GM23338 (cell line): ENCODE measurements around the gene ATF5. TPM values are rescaled to one million over a fixed set of nuclear protein-coding genes. Genes with fewer than 3 reads are reported as not detected.
A peak's percentile ranks its signal among the peaks of the same experiment; 100 is the strongest.

ENCODE experiments used
- ATAC-seq: fragments of 200-7000 bp; cut with Tn5 transposase; 3 replicates; pipeline ENCODE4 v1.9.1; 2020
- DNase-seq: peaks from one replicate; pipeline ENCODE4 v3.0.0-alpha.2; 2015; ENCODE audit warnings: low spot score
- H2AFZ ChIP-seq: fragments of 200-600 bp; sonication (generic); 2 replicates; pipeline ENCODE4 v1.8.0; 2016; ENCODE audit warnings: antibody characterized with exemption, mild to moderate bottlenecking, moderate library complexity
- H3F3A ChIP-seq: fragments of 200-600 bp; sonication (generic); replicated peaks from 2 replicates; pipeline ENCODE4 v1.8.0; 2017; ENCODE audit warnings: antibody characterized with exemption, mixed run types, low read depth
- H3K27ac ChIP-seq: fragments of 200-600 bp; sonication (generic); 2 replicates; pipeline ENCODE4 v1.6.1; 2016; ENCODE audit warnings: low read depth
- H3K27me3 ChIP-seq: fragments of 200-600 bp; sonication (generic); 2 replicates; pipeline ENCODE4 v1.8.0; 2016; ENCODE audit warnings: mild to moderate bottlenecking, mixed run types, moderate library complexity; ENCODE audit not compliant: insufficient read depth
- H3K36me3 ChIP-seq: fragments of 200-600 bp; sonication (generic); 2 replicates; pipeline ENCODE4 v1.8.0; 2016; ENCODE audit warnings: mild to moderate bottlenecking; ENCODE audit not compliant: insufficient read depth
- H3K4me1 ChIP-seq: fragments of 200-600 bp; sonication (generic); 2 replicates; pipeline ENCODE4 v1.8.0; 2016; ENCODE audit warnings: mild to moderate bottlenecking, moderate library complexity; ENCODE audit not compliant: insufficient read depth
- H3K4me2 ChIP-seq: fragments of 200-600 bp; sonication (generic); 2 replicates; pipeline ENCODE4 v1.7.1; 2017; ENCODE audit warnings: mixed run types
- H3K4me3 ChIP-seq: fragments of 200-600 bp; sonication (generic); 2 replicates; pipeline ENCODE4 v1.6.1; 2016; ENCODE audit warnings: mixed run types
- H3K79me2 ChIP-seq: fragments of 200-600 bp; sonication (generic); replicated peaks from 2 replicates; pipeline ENCODE4 v1.8.0; 2017; ENCODE audit warnings: mild to moderate bottlenecking; ENCODE audit not compliant: insufficient read depth
- H3K9me2 ChIP-seq: fragments of 200-600 bp; sonication (generic); 2 replicates; pipeline ENCODE4 v1.8.0; 2017; ENCODE audit not compliant: insufficient read depth
- H4K20me1 ChIP-seq: fragments of 200-600 bp; sonication (generic); replicated peaks from 2 replicates; pipeline ENCODE4 v1.8.0; 2017; ENCODE audit warnings: mild to moderate bottlenecking; ENCODE audit not compliant: insufficient read depth
- H3K27ac Mint-ChIP-seq: 2 replicates; pipeline ENCODE4 v1.8.0; 2020; ENCODE audit warnings: inconsistent platforms, mild to moderate bottlenecking, moderate library complexity, mixed read lengths
- H3K27me3 Mint-ChIP-seq: 3 replicates; pipeline ENCODE4 v1.8.0; 2022; ENCODE audit warnings: low read depth, mild to moderate bottlenecking, moderate library complexity, mixed read lengths, inconsistent platforms; ENCODE audit not compliant: insufficient read depth, poor library complexity
- H3K36me3 Mint-ChIP-seq: 3 replicates; pipeline ENCODE4 v1.8.0; 2021; ENCODE audit warnings: low read depth, mild to moderate bottlenecking, inconsistent platforms, moderate library complexity, mixed read lengths
- H3K4me1 Mint-ChIP-seq: 3 replicates; pipeline ENCODE4 v1.8.0; 2020; ENCODE audit warnings: mild to moderate bottlenecking, inconsistent platforms, mixed read lengths
- H3K4me3 Mint-ChIP-seq: 3 replicates; pipeline ENCODE4 v1.8.0; 2021; ENCODE audit warnings: moderate library complexity, mild to moderate bottlenecking, inconsistent platforms, mixed read lengths
- H3K9me3 Mint-ChIP-seq: 3 replicates; pipeline ENCODE4 v1.8.0; 2020; ENCODE audit warnings: moderate library complexity, mild to moderate bottlenecking, inconsistent platforms, mixed read lengths
- CREB1 ChIP-seq: fragments of 250-450 bp; sonication (Bioruptor Pico); IDR thresholded peaks from 2 replicates; pipeline ENCODE4 v1.5.0; 2020; ENCODE audit warnings: low read depth, mild to moderate bottlenecking, moderate library complexity
- EZH2 ChIP-seq: fragments of 200-600 bp; sonication (generic); IDR thresholded peaks from one replicate; pipeline ENCODE4 v1.8.0; 2017; ENCODE audit warnings: antibody characterized with exemption, mild to moderate bottlenecking, low read depth; ENCODE audit not compliant: unreplicated experiment
- EZH2phosphoT487 ChIP-seq: fragments of 200-600 bp; sonication (generic); IDR thresholded peaks from one replicate; pipeline ENCODE4 v1.8.1; 2018; ENCODE audit warnings: antibody characterized with exemption; ENCODE audit not compliant: unreplicated experiment
- JUNB ChIP-seq: IDR thresholded peaks from one replicate; pipeline ENCODE4 v1.6.1; 2016; ENCODE audit warnings: antibody characterized with exemption; ENCODE audit not compliant: unreplicated experiment
- NANOG ChIP-seq: IDR thresholded peaks from 2 replicates; pipeline ENCODE4 v1.6.1; 2016; ENCODE audit warnings: antibody characterized with exemption, borderline replicate concordance
- POLR2AphosphoS5 ChIP-seq: IDR thresholded peaks from 2 replicates; pipeline ENCODE4 v1.6.1; 2016; ENCODE audit warnings: antibody characterized with exemption, low read depth
- STAT1 ChIP-seq: IDR thresholded peaks from one replicate; pipeline ENCODE4 v1.6.1; 2016; ENCODE audit warnings: antibody characterized with exemption; ENCODE audit not compliant: unreplicated experiment
- ZNF114 ChIP-seq: fragments of 250-450 bp; sonication (Bioruptor Pico); IDR thresholded peaks from 2 replicates; pipeline ENCODE4 v1.5.0; 2020; ENCODE audit warnings: mild to moderate bottlenecking, moderate library complexity
- ZNF331 ChIP-seq: fragments of 250-450 bp; sonication (Bioruptor Pico); IDR thresholded peaks from 2 replicates; pipeline ENCODE4 v1.5.0; 2020; ENCODE audit warnings: low read depth, mild to moderate bottlenecking, moderate library complexity
- polyA plus RNA-seq: library from polyadenylated mRNA; unstranded; fragments of >200 nt; fragmentation: Nextera tagmentation; extraction: Ambion mirVana; gene quantifications from 2 replicates; pipeline ENCODE4 v1.2.1, GENCODE V29; 2016
- total RNA-seq: library from RNA; depleted of rRNA; stranded (reverse); fragments of >200 nt; shearing (Covaris generic); gene quantifications from 2 replicates; pipeline ENCODE4 v1.2.3, GENCODE V29; 2014
- TF ChIP-seq, protein P1 (sequence below): fragments of 250-450 bp; sonication (Bioruptor Pico); IDR thresholded peaks from 2 replicates; pipeline ENCODE4 v1.5.0; 2020; ENCODE audit warnings: mild to moderate bottlenecking, moderate library complexity
- TF ChIP-seq, protein P2 (sequence below): IDR thresholded peaks from 2 replicates; pipeline ENCODE4 v1.6.1; 2016; ENCODE audit warnings: antibody characterized with exemption
- TF ChIP-seq, protein P3 (sequence below), 2 experiments: fragments of 200-600 bp in 1 of 2; sonication (generic) in 1 of 2; conservative IDR thresholded peaks; 2 replicates each; pipeline versions ENCODE4 v1.5.1 to v1.6.1; 2016 to 2017; ENCODE audit warnings: antibody characterized with exemption in 2 of 2, low read depth in 2 of 2, mild to moderate bottlenecking in 2 of 2, moderate library complexity in 1 of 2
- TF ChIP-seq, protein P4 (sequence below): IDR thresholded peaks from one replicate; pipeline ENCODE4 v1.6.1; 2018; ENCODE audit warnings: antibody characterized with exemption; ENCODE audit not compliant: unreplicated experiment

ATF5 gene
- total and polyA plus RNA-seq, 2 experiments from 2014 or later, result 7.4 to 9.6 TPM

DNA sequence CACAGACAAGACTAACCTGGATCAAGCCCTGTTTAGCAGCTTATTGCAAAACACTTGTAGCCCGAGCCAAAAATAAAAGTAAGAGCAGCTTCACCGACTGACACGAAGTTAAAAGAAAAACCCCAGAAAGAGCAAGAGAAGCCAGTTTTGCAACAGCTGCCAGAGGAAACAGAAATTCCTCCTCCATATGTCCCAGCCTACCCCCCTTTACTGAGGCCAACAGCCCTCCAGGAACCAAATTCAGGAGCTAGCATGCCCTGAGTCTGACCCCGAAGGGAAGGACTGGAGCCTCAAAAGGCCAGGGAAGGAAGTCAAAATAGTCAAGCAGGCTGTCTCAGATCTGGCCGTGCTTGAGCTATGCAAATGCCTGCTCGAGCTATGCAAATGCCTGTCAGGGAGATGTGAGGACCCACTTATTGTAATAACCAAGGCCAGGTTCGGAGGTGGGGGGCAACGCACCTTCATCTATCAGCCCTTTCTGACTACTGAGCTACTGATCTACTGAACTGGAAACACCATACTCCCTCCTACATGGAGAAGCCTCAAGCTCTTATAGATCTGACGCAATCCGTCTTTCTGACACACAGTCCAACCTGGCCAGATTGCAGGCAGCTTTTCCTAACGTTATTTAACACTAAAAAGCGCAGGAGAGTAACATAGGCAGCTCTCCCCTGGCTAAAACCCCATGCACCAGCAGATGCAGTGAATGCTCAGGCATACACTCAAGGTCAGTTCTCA lies 25.3 kb downstream of the ATF5 start:
- Mint-ChIP-seq H3K36me3 (no peaks in the 10 kb centered on the region; the same call in 2 of the 3 replicates), H3K4me3 (no peak overlapping the region), H3K27me3 (peaks cover 12% of the 10 kb centered on the region), H3K4me1 (peaks cover 31% of the 10 kb centered on the region), H3K9me3 (peaks cover 12% of the 10 kb centered on the region), H3K27ac (no peak overlapping the region)
- peak; percentile 33; the same call in 2 of the 3 replicates for ATAC-seq
- no peaks in the 10 kb centered on the region for H3K79me2 ChIP-seq
- H3K27ac ChIP-seq, result no peak overlapping the region
- peak overlapping the region; percentile 60 for H2AFZ ChIP-seq
- H3K27me3 ChIP-seq, result no peaks in the 10 kb centered on the region
- H3K36me3 ChIP-seq, result no peaks in the 10 kb centered on the region
- H3K9me2 ChIP-seq, result no peaks in the 10 kb centered on the region
- peaks cover 39% of the 10 kb centered on the region; the same call in 1 of the 2 replicates for H3K4me1 ChIP-seq
- TF ChIP-seq, protein P1, sequence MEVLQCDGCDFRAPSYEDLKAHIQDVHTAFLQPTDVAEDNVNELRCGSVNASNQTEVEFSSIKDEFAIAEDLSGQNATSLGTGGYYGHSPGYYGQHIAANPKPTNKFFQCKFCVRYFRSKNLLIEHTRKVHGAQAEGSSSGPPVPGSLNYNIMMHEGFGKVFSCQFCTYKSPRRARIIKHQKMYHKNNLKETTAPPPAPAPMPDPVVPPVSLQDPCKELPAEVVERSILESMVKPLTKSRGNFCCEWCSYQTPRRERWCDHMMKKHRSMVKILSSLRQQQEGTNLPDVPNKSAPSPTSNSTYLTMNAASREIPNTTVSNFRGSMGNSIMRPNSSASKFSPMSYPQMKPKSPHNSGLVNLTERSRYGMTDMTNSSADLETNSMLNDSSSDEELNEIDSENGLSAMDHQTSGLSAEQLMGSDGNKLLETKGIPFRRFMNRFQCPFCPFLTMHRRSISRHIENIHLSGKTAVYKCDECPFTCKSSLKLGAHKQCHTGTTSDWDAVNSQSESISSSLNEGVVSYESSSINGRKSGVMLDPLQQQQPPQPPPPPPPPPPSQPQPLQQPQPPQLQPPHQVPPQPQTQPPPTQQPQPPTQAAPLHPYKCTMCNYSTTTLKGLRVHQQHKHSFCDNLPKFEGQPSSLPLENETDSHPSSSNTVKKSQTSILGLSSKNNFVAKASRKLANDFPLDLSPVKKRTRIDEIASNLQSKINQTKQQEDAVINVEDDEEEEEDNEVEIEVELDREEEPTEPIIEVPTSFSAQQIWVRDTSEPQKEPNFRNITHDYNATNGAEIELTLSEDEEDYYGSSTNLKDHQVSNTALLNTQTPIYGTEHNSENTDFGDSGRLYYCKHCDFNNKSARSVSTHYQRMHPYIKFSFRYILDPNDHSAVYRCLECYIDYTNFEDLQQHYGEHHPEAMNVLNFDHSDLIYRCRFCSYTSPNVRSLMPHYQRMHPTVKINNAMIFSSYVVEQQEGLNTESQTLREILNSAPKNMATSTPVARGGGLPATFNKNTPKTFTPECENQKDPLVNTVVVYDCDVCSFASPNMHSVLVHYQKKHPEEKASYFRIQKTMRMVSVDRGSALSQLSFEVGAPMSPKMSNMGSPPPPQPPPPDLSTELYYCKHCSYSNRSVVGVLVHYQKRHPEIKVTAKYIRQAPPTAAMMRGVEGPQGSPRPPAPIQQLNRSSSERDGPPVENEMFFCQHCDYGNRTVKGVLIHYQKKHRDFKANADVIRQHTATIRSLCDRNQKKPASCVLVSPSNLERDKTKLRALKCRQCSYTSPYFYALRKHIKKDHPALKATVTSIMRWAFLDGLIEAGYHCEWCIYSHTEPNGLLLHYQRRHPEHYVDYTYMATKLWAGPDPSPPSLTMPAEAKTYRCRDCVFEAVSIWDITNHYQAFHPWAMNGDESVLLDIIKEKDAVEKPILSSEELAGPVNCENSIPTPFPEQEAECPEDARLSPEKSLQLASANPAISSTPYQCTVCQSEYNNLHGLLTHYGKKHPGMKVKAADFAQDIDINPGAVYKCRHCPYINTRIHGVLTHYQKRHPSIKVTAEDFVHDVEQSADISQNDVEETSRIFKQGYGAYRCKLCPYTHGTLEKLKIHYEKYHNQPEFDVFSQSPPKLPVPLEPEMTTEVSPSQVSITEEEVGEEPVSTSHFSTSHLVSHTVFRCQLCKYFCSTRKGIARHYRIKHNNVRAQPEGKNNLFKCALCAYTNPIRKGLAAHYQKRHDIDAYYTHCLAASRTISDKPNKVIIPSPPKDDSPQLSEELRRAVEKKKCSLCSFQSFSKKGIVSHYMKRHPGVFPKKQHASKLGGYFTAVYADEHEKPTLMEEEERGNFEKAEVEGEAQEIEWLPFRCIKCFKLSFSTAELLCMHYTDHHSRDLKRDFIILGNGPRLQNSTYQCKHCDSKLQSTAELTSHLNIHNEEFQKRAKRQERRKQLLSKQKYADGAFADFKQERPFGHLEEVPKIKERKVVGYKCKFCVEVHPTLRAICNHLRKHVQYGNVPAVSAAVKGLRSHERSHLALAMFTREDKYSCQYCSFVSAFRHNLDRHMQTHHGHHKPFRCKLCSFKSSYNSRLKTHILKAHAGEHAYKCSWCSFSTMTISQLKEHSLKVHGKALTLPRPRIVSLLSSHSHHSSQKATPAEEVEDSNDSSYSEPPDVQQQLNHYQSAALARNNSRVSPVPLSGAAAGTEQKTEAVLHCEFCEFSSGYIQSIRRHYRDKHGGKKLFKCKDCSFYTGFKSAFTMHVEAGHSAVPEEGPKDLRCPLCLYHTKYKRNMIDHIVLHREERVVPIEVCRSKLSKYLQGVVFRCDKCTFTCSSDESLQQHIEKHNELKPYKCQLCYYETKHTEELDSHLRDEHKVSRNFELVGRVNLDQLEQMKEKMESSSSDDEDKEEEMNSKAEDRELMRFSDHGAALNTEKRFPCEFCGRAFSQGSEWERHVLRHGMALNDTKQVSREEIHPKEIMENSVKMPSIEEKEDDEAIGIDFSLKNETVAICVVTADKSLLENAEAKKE (CRISPR knock-in tag), result no peak
- TF ChIP-seq ZNF331 (CRISPR knock-in tag) (no peak), JUNB (no peak), CREB1 (CRISPR knock-in tag) (no peak), STAT1 (no peak), NANOG (no peak), ZNF114 (CRISPR knock-in tag) (no peak), EZH2phosphoT487 (no peak), POLR2AphosphoS5 (no peak), EZH2 (no peak)
- TF ChIP-seq, protein P2, sequence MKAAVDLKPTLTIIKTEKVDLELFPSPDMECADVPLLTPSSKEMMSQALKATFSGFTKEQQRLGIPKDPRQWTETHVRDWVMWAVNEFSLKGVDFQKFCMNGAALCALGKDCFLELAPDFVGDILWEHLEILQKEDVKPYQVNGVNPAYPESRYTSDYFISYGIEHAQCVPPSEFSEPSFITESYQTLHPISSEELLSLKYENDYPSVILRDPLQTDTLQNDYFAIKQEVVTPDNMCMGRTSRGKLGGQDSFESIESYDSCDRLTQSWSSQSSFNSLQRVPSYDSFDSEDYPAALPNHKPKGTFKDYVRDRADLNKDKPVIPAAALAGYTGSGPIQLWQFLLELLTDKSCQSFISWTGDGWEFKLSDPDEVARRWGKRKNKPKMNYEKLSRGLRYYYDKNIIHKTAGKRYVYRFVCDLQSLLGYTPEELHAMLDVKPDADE, result no peak
- TF ChIP-seq, protein P3, sequence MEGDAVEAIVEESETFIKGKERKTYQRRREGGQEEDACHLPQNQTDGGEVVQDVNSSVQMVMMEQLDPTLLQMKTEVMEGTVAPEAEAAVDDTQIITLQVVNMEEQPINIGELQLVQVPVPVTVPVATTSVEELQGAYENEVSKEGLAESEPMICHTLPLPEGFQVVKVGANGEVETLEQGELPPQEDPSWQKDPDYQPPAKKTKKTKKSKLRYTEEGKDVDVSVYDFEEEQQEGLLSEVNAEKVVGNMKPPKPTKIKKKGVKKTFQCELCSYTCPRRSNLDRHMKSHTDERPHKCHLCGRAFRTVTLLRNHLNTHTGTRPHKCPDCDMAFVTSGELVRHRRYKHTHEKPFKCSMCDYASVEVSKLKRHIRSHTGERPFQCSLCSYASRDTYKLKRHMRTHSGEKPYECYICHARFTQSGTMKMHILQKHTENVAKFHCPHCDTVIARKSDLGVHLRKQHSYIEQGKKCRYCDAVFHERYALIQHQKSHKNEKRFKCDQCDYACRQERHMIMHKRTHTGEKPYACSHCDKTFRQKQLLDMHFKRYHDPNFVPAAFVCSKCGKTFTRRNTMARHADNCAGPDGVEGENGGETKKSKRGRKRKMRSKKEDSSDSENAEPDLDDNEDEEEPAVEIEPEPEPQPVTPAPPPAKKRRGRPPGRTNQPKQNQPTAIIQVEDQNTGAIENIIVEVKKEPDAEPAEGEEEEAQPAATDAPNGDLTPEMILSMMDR (conservative IDR thresholded peaks at IDR 0.05; ENCODE audit: low read depth in 2 of 2), result no peak
- TF ChIP-seq, protein P4, sequence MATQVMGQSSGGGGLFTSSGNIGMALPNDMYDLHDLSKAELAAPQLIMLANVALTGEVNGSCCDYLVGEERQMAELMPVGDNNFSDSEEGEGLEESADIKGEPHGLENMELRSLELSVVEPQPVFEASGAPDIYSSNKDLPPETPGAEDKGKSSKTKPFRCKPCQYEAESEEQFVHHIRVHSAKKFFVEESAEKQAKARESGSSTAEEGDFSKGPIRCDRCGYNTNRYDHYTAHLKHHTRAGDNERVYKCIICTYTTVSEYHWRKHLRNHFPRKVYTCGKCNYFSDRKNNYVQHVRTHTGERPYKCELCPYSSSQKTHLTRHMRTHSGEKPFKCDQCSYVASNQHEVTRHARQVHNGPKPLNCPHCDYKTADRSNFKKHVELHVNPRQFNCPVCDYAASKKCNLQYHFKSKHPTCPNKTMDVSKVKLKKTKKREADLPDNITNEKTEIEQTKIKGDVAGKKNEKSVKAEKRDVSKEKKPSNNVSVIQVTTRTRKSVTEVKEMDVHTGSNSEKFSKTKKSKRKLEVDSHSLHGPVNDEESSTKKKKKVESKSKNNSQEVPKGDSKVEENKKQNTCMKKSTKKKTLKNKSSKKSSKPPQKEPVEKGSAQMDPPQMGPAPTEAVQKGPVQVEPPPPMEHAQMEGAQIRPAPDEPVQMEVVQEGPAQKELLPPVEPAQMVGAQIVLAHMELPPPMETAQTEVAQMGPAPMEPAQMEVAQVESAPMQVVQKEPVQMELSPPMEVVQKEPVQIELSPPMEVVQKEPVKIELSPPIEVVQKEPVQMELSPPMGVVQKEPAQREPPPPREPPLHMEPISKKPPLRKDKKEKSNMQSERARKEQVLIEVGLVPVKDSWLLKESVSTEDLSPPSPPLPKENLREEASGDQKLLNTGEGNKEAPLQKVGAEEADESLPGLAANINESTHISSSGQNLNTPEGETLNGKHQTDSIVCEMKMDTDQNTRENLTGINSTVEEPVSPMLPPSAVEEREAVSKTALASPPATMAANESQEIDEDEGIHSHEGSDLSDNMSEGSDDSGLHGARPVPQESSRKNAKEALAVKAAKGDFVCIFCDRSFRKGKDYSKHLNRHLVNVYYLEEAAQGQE, result no peak
- no peaks in the 10 kb centered on the region for H3F3A ChIP-seq
- H3K4me3 ChIP-seq, result no peak overlapping the region
- no peaks in the 10 kb centered on the region for H4K20me1 ChIP-seq
- peak; percentile 26 for DNase-seq
- H3K4me2 ChIP-seq, result peak overlapping the region; percentile 49; the same call in 1 of the 2 replicates
